ENCODE measurements around the gene HSF5. TPM values are rescaled to one million over a fixed set of nuclear protein-coding genes. Genes with fewer than 3 reads are reported as not detected.

Gene HSF5
- total and polyA plus RNA-seq, 2 of the 13 experiments (the other 11 are each of a cell fraction or from before 2014, with no cell fraction given), result not detected

DNA sequence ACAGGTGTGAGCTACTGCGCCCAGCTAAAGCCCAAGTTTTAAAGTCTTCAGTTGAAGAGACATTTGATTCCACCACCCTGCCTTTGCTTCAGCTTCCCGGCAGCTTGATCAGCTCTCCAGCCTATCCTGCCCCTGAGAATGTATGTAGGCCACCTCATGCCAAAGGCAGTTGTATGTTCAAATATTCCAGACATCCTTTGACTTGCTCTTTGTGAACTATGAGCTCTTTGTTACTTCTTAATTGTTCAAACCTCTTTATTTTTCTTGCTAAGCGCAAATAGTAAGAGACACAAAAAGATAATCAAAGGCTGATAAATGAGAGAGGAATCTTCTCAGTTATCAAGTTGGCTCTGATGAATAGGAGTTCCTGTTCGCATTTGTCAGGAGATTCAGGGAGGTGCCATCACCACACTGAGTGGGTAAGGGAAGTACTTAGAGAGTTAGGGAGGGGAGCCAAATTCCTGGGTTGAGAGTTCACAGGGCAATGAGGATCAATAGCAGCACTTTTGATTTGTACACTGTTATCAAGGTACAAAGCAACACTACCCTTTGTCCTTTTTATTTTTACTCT, 104.2 kb downstream of the HSF5 start (continued):
- TF ChIP-seq, protein P1, sequence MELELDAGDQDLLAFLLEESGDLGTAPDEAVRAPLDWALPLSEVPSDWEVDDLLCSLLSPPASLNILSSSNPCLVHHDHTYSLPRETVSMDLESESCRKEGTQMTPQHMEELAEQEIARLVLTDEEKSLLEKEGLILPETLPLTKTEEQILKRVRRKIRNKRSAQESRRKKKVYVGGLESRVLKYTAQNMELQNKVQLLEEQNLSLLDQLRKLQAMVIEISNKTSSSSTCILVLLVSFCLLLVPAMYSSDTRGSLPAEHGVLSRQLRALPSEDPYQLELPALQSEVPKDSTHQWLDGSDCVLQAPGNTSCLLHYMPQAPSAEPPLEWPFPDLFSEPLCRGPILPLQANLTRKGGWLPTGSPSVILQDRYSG (CRISPR knock-in tag; IDR thresholded peaks at IDR 0.05), result no peak
- TF ChIP-seq HOXA3 (CRISPR knock-in tag; IDR thresholded peaks at IDR 0.05) (peak; percentile 14; the same call in 1 of the 2 replicates), HNF4A (CRISPR knock-in tag; IDR thresholded peaks at IDR 0.05) (peak; percentile 81), ZNF136 (CRISPR knock-in tag; IDR thresholded peaks at IDR 0.05; ENCODE audit: low read depth) (no peak), NFIC (IDR thresholded peaks at IDR 0.05; ENCODE audit: low read length) (peak; percentile 86), HDAC2 (CRISPR knock-in tag; IDR thresholded peaks at IDR 0.05) (0 out of 2 replicates have a peak, but pooled peaks have one; percentile 13), ZNF230 (CRISPR knock-in tag; IDR thresholded peaks at IDR 0.05) (no peak), HNRNPH1 (optimal IDR thresholded peaks at IDR 0.05; ENCODE audit: low read depth, low read length) (no peak), HOXA7 (CRISPR knock-in tag; IDR thresholded peaks at IDR 0.05) (no peak), GATA4 (IDR thresholded peaks at IDR 0.05; ENCODE audit: borderline replicate concordance, low read depth) (0 out of 2 replicates have a peak, but pooled peaks have one; percentile 29), SETDB1 (CRISPR knock-in tag; IDR thresholded peaks at IDR 0.05; ENCODE audit: borderline replicate concordance) (no peak), BRD4 (CRISPR knock-in tag; IDR thresholded peaks at IDR 0.05) (0 out of 2 replicates have a peak, but pooled peaks have one; percentile 60), BCL6 (CRISPR knock-in tag; IDR thresholded peaks at IDR 0.05) (peak; percentile 93), DNMT1 (CRISPR knock-in tag; IDR thresholded peaks at IDR 0.05) (no peak), TBX3 (IDR thresholded peaks at IDR 0.05; ENCODE audit: borderline replicate concordance) (peak; percentile 61; the same call in 1 of the 2 replicates), FOXP1 (IDR thresholded peaks at IDR 0.05) (no peak), FOXP1 (CRISPR knock-in tag; IDR thresholded peaks at IDR 0.05) (peak; percentile 49; the same call in 1 of the 2 replicates), KLF16 (CRISPR knock-in tag; IDR thresholded peaks at IDR 0.05) (peak in 1 of 2 experiments; percentile 27; a peak in 1 of 4 replicates), NR2F1 (CRISPR knock-in tag; IDR thresholded peaks at IDR 0.05) (peak in 1 of 2 experiments; percentile 66; a peak in 1 of 4 replicates)
- TF ChIP-seq, protein P2, sequence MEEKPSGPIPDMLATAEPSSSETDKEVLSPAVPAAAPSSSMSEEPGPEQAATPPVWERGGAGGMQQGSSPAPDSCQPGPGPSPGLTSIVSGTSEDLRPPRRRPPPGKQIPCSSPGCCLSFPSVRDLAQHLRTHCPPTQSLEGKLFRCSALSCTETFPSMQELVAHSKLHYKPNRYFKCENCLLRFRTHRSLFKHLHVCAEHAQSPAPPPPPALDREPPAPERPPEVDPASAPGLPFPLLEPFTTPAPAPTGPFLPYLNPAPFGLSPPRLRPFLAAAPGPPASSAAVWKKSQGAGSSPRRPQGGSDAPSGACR (CRISPR knock-in tag; IDR thresholded peaks at IDR 0.05), result 0 out of 2 replicates have a peak, but pooled peaks have one; percentile 17
- TF ChIP-seq, protein P3, sequence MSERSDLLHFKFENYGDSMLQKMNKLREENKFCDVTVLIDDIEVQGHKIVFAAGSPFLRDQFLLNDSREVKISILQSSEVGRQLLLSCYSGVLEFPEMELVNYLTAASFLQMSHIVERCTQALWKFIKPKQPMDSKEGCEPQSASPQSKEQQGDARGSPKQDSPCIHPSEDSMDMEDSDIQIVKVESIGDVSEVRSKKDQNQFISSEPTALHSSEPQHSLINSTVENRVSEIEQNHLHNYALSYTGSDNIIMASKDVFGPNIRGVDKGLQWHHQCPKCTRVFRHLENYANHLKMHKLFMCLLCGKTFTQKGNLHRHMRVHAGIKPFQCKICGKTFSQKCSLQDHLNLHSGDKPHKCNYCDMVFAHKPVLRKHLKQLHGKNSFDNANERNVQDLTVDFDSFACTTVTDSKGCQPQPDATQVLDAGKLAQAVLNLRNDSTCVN (CRISPR knock-in tag; IDR thresholded peaks at IDR 0.05; ENCODE audit: borderline replicate concordance), result peak; percentile 64; the same call in 1 of the 2 replicates
- TF ChIP-seq, protein P4, sequence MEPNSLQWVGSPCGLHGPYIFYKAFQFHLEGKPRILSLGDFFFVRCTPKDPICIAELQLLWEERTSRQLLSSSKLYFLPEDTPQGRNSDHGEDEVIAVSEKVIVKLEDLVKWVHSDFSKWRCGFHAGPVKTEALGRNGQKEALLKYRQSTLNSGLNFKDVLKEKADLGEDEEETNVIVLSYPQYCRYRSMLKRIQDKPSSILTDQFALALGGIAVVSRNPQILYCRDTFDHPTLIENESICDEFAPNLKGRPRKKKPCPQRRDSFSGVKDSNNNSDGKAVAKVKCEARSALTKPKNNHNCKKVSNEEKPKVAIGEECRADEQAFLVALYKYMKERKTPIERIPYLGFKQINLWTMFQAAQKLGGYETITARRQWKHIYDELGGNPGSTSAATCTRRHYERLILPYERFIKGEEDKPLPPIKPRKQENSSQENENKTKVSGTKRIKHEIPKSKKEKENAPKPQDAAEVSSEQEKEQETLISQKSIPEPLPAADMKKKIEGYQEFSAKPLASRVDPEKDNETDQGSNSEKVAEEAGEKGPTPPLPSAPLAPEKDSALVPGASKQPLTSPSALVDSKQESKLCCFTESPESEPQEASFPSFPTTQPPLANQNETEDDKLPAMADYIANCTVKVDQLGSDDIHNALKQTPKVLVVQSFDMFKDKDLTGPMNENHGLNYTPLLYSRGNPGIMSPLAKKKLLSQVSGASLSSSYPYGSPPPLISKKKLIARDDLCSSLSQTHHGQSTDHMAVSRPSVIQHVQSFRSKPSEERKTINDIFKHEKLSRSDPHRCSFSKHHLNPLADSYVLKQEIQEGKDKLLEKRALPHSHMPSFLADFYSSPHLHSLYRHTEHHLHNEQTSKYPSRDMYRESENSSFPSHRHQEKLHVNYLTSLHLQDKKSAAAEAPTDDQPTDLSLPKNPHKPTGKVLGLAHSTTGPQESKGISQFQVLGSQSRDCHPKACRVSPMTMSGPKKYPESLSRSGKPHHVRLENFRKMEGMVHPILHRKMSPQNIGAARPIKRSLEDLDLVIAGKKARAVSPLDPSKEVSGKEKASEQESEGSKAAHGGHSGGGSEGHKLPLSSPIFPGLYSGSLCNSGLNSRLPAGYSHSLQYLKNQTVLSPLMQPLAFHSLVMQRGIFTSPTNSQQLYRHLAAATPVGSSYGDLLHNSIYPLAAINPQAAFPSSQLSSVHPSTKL (CRISPR knock-in tag; IDR thresholded peaks at IDR 0.05), result peak; percentile 65; the same call in 1 of the 2 replicates
- TF ChIP-seq, protein P5, sequence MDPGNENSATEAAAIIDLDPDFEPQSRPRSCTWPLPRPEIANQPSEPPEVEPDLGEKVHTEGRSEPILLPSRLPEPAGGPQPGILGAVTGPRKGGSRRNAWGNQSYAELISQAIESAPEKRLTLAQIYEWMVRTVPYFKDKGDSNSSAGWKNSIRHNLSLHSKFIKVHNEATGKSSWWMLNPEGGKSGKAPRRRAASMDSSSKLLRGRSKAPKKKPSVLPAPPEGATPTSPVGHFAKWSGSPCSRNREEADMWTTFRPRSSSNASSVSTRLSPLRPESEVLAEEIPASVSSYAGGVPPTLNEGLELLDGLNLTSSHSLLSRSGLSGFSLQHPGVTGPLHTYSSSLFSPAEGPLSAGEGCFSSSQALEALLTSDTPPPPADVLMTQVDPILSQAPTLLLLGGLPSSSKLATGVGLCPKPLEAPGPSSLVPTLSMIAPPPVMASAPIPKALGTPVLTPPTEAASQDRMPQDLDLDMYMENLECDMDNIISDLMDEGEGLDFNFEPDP (CRISPR knock-in tag; conservative IDR thresholded peaks at IDR 0.05), result peak; percentile 76; the same call in 1 of the 2 replicates

All from HepG2 (cell line).